AG04450 (cell line): ENCODE data around the gene NBL1. TPM values are rescaled to one million over a fixed set of nuclear protein-coding genes. Genes with fewer than 3 reads are reported as not detected.

Experiments used
- CTCF ChIA-PET: fragments of 300-600, 350-600 bp; formaldehyde crosslinking; extraction: SDS; loops from one replicate; lab custom pipeline; 2022; ENCODE audit warnings: antibody characterized with exemption, inconsistent platforms; lab: Charles Lee
- POLR2A ChIA-PET: fragments of 350-600 bp; formaldehyde crosslinking; extraction: SDS; loops from one replicate; lab custom pipeline; 2021; ENCODE audit warnings: antibody characterized with exemption, inconsistent platforms; lab: Yijun Ruan, JAX
- DNase-seq: peaks from one replicate; pipeline ENCODE4 v3.0.0-alpha.2; 2011; ENCODE audit warnings: low read depth, low spot score
- H3K27ac ChIP-seq: one replicate; pipeline ENCODE4 v1.5.1; 2012; ENCODE audit warnings: low read depth, low read length, control low read depth
- H3K27me3 ChIP-seq: one replicate; pipeline ENCODE4 v1.6.0; 2012; ENCODE audit warnings: low read length; ENCODE audit not compliant: control insufficient read depth, insufficient read depth
- H3K4me3 ChIP-seq: 2 replicates; pipeline ENCODE4 v1.5.1; 2011; ENCODE audit warnings: mild to moderate bottlenecking, low read depth, low read length, control low read depth
- H3K9me3 ChIP-seq: 2 replicates; pipeline ENCODE4 v1.5.1; 2012; ENCODE audit warnings: low read length; ENCODE audit not compliant: control insufficient read depth, insufficient read depth
- CTCF ChIP-seq: IDR thresholded peaks from 2 replicates; pipeline ENCODE4 v1.5.1; 2011; ENCODE audit warnings: low read depth, low read length, control low read depth, inconsistent platforms
- polyA plus RNA-seq: library from polyadenylated mRNA; depleted of rRNA; stranded (reverse); fragments of >200 nt; gene quantifications from 2 replicates; pipeline ENCODE4 v1.2.3, GENCODE V29; 2011

Gene NBL1
- polyA plus RNA-seq, 1 experiment, result 151 TPM

- TF ChIP-seq CTCF, result no peak
- peaks cover 3% of the 10 kb centered on the region; the same call in 1 of the 2 replicates for H3K9me3 ChIP-seq
- CTCF ChIA-PET, result interaction anchor here (0.7 to 6.3 kb wide), 4 partner anchors 9 to 147 kb away, joined by 3 to 142 read pairs (median 12); no protein-coding TSS in a partner anchor
- peaks cover 55% of the 10 kb centered on the region for H3K27me3 ChIP-seq
- no peak for DNase-seq
- POLR2A ChIA-PET, result no interaction called here
- H3K4me3 ChIP-seq, result peak within 1 kb of the TSS; percentile 29
- H3K27ac ChIP-seq, result no peak within 1 kb of the TSS
Observed at GRCh38 chr1:19664453-19665185, 20.5 kb downstream of the NBL1 start, which contains the start of gene HTR6. TSS of gene HTR6 (plus strand) at chr1:19664875. CDS start at chr1:19665754, 879 bp downstream.

DNA sequence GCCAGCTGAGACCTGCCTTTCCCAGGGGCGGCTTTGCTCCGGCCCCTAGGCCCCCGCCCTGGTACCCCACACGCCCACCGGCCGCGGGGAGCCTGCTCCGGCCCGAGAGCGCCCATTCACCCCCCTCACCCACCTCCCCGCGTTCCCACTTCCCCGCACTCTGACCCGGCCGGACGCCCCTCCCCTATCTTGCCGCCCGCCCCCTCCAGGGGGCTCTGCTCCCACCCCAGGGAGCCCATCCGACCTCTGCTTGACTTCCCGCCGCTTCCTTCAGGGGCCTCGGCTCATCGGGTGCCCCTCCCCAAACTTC lies 21.0 kb downstream of the NBL1 start:
- no peak for TF ChIP-seq CTCF
- no peak overlapping the region for H3K4me3 ChIP-seq
- peaks cover 57% of the 10 kb centered on the region for H3K27me3 ChIP-seq
- H3K9me3 ChIP-seq, result peaks cover 3% of the 10 kb centered on the region; the same call in 1 of the 2 replicates
- CTCF ChIA-PET, result interaction anchor here (6.3 kb wide), 1 partner anchor 40 kb away, joined by 142 read pairs; no protein-coding TSS in a partner anchor
- no peak overlapping the region for H3K27ac ChIP-seq
- DNase-seq, result no peak
- POLR2A ChIA-PET, result no interaction called here

DNA sequence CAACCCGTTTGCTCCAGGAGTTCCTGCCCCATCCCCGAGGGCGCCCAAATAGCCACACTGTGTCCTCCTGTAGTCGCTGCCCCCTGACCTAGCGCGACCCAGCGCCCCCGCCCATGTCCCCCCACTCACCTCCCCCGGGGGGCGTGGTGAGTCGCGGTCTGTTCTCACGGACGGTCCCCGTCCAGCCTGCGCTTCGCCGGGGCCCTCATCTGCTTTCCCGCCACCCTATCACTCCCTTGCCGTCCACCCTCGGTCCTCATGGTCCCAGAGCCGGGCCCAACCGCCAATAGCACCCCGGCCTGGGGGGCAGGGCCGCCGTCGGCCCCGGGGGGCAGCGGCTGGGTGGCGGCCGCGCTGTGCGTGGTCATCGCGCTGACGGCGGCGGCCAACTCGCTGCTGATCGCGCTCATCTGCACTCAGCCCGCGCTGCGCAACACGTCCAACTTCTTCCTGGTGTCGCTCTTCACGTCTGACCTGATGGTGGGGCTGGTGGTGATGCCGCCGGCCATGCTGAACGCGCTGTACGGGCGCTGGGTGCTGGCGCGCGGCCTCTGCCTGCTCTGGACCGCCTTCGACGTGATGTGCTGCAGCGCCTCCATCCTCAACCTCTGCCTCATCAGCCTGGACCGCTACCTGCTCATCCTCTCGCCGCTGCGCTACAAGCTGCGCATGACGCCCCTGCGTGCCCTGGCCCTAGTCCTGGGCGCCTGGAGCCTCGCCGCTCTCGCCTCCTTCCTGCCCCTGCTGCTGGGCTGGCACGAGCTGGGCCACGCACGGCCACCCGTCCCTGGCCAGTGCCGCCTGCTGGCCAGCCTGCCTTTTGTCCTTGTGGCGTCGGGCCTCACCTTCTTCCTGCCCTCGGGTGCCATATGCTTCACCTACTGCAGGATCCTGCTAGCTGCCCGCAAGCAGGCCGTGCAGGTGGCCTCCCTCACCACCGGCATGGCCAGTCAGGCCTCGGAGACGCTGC lies 21.7 kb downstream of the NBL1 start:
- H3K27ac ChIP-seq, result no peak overlapping the region
- peaks cover 56% of the 10 kb centered on the region for H3K27me3 ChIP-seq
- DNase-seq, result no peak
- H3K4me3 ChIP-seq, result no peak overlapping the region
- ChIA-PET CTCF (no interaction called here), POLR2A (no interaction called here)
- H3K9me3 ChIP-seq, result peaks cover 3% of the 10 kb centered on the region; the same call in 1 of the 2 replicates
- no peak for TF ChIP-seq CTCF

DNA sequence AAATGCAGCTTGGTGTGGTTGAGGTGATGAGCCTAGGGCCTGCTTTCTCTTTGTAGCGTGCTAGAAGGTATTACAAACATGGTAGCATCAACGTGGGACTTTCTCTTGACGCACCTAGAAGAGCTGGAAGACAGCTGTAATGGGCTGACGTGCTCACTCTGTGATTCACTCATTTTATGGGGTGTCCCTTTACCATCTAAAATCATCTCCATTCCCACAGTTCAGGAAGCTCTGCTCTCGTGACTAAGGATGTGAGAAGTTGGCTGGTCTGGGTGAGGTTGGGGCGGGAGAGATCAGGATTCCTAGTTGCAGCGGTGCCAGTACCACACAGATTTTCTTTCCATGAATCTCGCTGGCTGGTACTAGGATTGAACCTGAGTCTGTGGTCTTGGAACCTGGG lies 24.8 kb downstream of the NBL1 start:
- DNase-seq, result no peak
- ChIA-PET POLR2A (no interaction called here), CTCF (interaction anchor here (0.7 to 1.4 kb wide), 3 partner anchors 8 to 327 kb away, joined by 3 to 6 read pairs (median 5); no protein-coding TSS in a partner anchor)
- H3K9me3 ChIP-seq, result peaks cover 5% of the 10 kb centered on the region; the same call in 1 of the 2 replicates
- H3K27me3 ChIP-seq, result peaks cover 52% of the 10 kb centered on the region
- no peak overlapping the region for H3K4me3 ChIP-seq
- TF ChIP-seq CTCF, result no peak
- no peak overlapping the region for H3K27ac ChIP-seq
